OCI-LY1 (cell line): ENCODE data around the gene AFF1.
A peak's percentile ranks its signal among the peaks of the same experiment; 100 is the strongest.

Experiments used
- H2AFZ ChIP-seq: fragments of 200-600 bp; sonication (generic), shearing (Covaris generic); 2 replicates; pipeline ENCODE4 v1.6.0; 2014; ENCODE audit warnings: antibody characterized with exemption, mild to moderate bottlenecking, low read length
- H3F3A ChIP-seq: fragments of 200-600 bp; sonication (generic), shearing (Covaris generic); 2 replicates; pipeline ENCODE4 v1.6.0; 2014; ENCODE audit warnings: mild to moderate bottlenecking, antibody characterized with exemption, low read length, moderate library complexity; ENCODE audit not compliant: insufficient read depth
- H3K27ac ChIP-seq: fragments of 200-600 bp; sonication (generic); 2 replicates; pipeline ENCODE4 v1.5.1; 2014; ENCODE audit warnings: low read length, mixed run types, mild to moderate bottlenecking, low read depth; ENCODE audit not compliant: poor library complexity, severe bottlenecking
- H3K27me3 ChIP-seq: fragments of 200-600 bp; sonication (generic); 2 replicates; pipeline ENCODE4 v1.6.0; 2014; ENCODE audit warnings: antibody characterized with exemption, mild to moderate bottlenecking, low read length, moderate library complexity; ENCODE audit not compliant: insufficient read depth
- H3K36me3 ChIP-seq: fragments of 200-600 bp; sonication (generic); 2 replicates; pipeline ENCODE4 v1.6.1; 2014; ENCODE audit warnings: mild to moderate bottlenecking, antibody characterized with exemption, low read length, moderate library complexity, mixed read lengths; ENCODE audit not compliant: insufficient read depth
- H3K4me1 ChIP-seq: fragments of 200-600 bp; sonication (generic); 2 replicates; pipeline ENCODE4 v1.5.1; 2014; ENCODE audit warnings: mild to moderate bottlenecking, low read length, moderate library complexity; ENCODE audit not compliant: insufficient read depth, severe bottlenecking
- H3K4me2 ChIP-seq: fragments of 200-600 bp; sonication (generic), shearing (Covaris generic); 2 replicates; pipeline ENCODE4 v1.6.1; 2014; ENCODE audit warnings: low read length
- H3K4me3 ChIP-seq: fragments of 200-600 bp; sonication (generic); 2 replicates; pipeline ENCODE4 v1.5.1; 2014; ENCODE audit warnings: low read length, low read depth, mild to moderate bottlenecking, mixed read lengths; ENCODE audit not compliant: poor library complexity, severe bottlenecking
- H3K79me2 ChIP-seq: fragments of 200-600 bp; shearing (Covaris generic); 2 replicates; pipeline ENCODE4 v1.6.1; 2016; ENCODE audit warnings: mixed run types, low read length, mixed read lengths; ENCODE audit not compliant: insufficient read depth
- H3K9ac ChIP-seq: fragments of 200-600 bp; sonication (generic), shearing (Covaris generic); 2 replicates; pipeline ENCODE4 v1.6.1; 2014; ENCODE audit warnings: mild to moderate bottlenecking, low read length, mixed read lengths
- H3K9me2 ChIP-seq: fragments of 200-600 bp; sonication (generic), shearing (Covaris generic); 2 replicates; pipeline ENCODE4 v1.6.1; 2014; ENCODE audit warnings: low read depth, mild to moderate bottlenecking, low read length, mixed read lengths
- H3K9me3 ChIP-seq: fragments of 200-600 bp; shearing (Covaris generic); 2 replicates; pipeline ENCODE4 v1.6.1; 2014; ENCODE audit warnings: low read length, mixed read lengths
- H4K20me1 ChIP-seq: fragments of 200-600 bp; sonication (generic), shearing (Covaris generic); 2 replicates; pipeline ENCODE4 v1.6.0; 2016; ENCODE audit warnings: mild to moderate bottlenecking, low read length; ENCODE audit not compliant: insufficient read depth
- CTCF ChIP-seq: fragments of 200-600 bp; sonication (generic), shearing (Covaris generic); IDR thresholded peaks from 2 replicates; pipeline ENCODE4 v1.5.1; 2017; ENCODE audit warnings: mild to moderate bottlenecking, antibody characterized with exemption, low read length, moderate library complexity, mixed read lengths
- EZH2 ChIP-seq: fragments of 200-600 bp; sonication (generic), shearing (Covaris generic); IDR thresholded peaks from 2 replicates; pipeline ENCODE4 v1.8.0; 2017; ENCODE audit warnings: borderline replicate concordance, mixed run types, mild to moderate bottlenecking, antibody characterized with exemption, low read length, moderate library complexity, mixed read lengths

The AFF1 gene

GRCh38 chr4:87073199-87074120, 138.6 kb downstream of the AFF1 start:
- peak overlapping the region; percentile 56 for H3K9ac ChIP-seq
- TF ChIP-seq CTCF (no peak), EZH2 (no peak)
- H3K9me2 ChIP-seq: no peaks in the 10 kb centered on the region
- H3K36me3 ChIP-seq: no peaks in the 10 kb centered on the region
- peaks cover 34% of the 10 kb centered on the region for H3K4me1 ChIP-seq
- H3K79me2 ChIP-seq: no peaks in the 10 kb centered on the region
- H4K20me1 ChIP-seq: no peaks in the 10 kb centered on the region
- H2AFZ ChIP-seq: no peak overlapping the region; the same call in 1 of the 2 replicates
- H3F3A ChIP-seq: no peaks in the 10 kb centered on the region
- peak overlapping the region; percentile 89 for H3K27ac ChIP-seq
- no peaks in the 10 kb centered on the region for H3K27me3 ChIP-seq
- H3K4me3 ChIP-seq: peak overlapping the region; percentile 39
- peak overlapping the region; percentile 67 for H3K4me2 ChIP-seq
- H3K9me3 ChIP-seq: no peaks in the 10 kb centered on the region

- no peaks in the 10 kb centered on the region for H3K9me2 ChIP-seq
- H3K9me3 ChIP-seq: no peaks in the 10 kb centered on the region
- H3K4me1 ChIP-seq: peaks cover 27% of the 10 kb centered on the region
- H3K4me3 ChIP-seq: no peak overlapping the region
- H3F3A ChIP-seq: no peaks in the 10 kb centered on the region
- H2AFZ ChIP-seq: no peak overlapping the region
- no peaks in the 10 kb centered on the region for H3K36me3 ChIP-seq
- H3K79me2 ChIP-seq: no peaks in the 10 kb centered on the region
- no peaks in the 10 kb centered on the region for H4K20me1 ChIP-seq
- peak overlapping the region; percentile 89 for H3K27ac ChIP-seq
- H3K9ac ChIP-seq: no peak overlapping the region
- H3K27me3 ChIP-seq: no peaks in the 10 kb centered on the region
- H3K4me2 ChIP-seq: peak overlapping the region; percentile 67
- TF ChIP-seq EZH2: no peak
- TF ChIP-seq CTCF: no peak
These were observed 139.3 kb downstream of the AFF1 start for GRCh38 chr4:87074121-87074488.

DNA sequence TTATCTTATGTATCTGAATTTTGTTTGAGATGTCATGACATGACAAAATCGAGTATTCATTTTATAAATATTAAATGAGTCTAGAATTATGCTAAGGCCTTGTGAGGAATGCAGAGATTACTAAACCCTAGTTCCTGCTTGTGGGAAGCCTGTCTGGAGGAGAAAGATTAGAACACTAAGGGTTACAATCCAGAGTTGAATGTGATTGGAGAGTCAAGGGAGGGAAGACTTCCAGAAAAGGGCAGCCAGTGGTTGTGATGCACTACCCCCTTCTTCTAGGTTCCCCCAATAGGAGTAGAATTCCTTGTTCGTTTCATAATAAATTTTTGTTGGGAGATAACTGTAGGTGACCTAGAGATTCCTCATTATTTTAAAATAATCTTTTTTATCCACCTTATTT, 141.1 kb downstream of the AFF1 start:
- Histone ChIP-seq H3K36me3 (no peaks in the 10 kb centered on the region), H3K9ac (no peak overlapping the region), H3K4me2 (no peak overlapping the region), H3K27me3 (no peaks in the 10 kb centered on the region), H4K20me1 (no peaks in the 10 kb centered on the region), H3K4me1 (peaks cover 22% of the 10 kb centered on the region), H3K79me2 (no peaks in the 10 kb centered on the region), H3K9me2 (no peaks in the 10 kb centered on the region), H3K27ac (no peak overlapping the region), H3K9me3 (no peaks in the 10 kb centered on the region), H3F3A (no peaks in the 10 kb centered on the region), H3K4me3 (no peak overlapping the region), H2AFZ (no peak overlapping the region)
- TF ChIP-seq CTCF (no peak), EZH2 (no peak)
